AG04449 (cell line): ENCODE data around the gene SIL1.

Experiments
- CTCF ChIA-PET: fragments of 350-600 bp; formaldehyde crosslinking; extraction: SDS; loops from one replicate; lab custom pipeline; 2021; ENCODE audit warnings: antibody characterized with exemption; lab: Yijun Ruan, JAX
- POLR2A ChIA-PET: fragments of 400-600, 350-600 bp; formaldehyde crosslinking; extraction: SDS; loops from one replicate; lab custom pipeline; 2020; ENCODE audit warnings: antibody characterized with exemption, inconsistent platforms; lab: Yijun Ruan, JAX
- DNase-seq: peaks from one replicate; pipeline ENCODE4 v3.0.0-alpha.2; 2010; ENCODE audit warnings: low read depth, low spot score
- H3K4me3 ChIP-seq: 2 replicates; pipeline ENCODE4 v1.5.1; 2011; ENCODE audit warnings: low read depth, mild to moderate bottlenecking, control low read depth, low read length
- TF ChIP-seq, protein P1 (sequence below): IDR thresholded peaks from one replicate; pipeline ENCODE4 v1.5.1; 2011; ENCODE audit warnings: mild to moderate bottlenecking, moderate library complexity, low read length, control low read depth, inconsistent platforms; ENCODE audit not compliant: insufficient read depth; ENCODE audit errors: missing control alignments

The SIL1 gene

DNA sequence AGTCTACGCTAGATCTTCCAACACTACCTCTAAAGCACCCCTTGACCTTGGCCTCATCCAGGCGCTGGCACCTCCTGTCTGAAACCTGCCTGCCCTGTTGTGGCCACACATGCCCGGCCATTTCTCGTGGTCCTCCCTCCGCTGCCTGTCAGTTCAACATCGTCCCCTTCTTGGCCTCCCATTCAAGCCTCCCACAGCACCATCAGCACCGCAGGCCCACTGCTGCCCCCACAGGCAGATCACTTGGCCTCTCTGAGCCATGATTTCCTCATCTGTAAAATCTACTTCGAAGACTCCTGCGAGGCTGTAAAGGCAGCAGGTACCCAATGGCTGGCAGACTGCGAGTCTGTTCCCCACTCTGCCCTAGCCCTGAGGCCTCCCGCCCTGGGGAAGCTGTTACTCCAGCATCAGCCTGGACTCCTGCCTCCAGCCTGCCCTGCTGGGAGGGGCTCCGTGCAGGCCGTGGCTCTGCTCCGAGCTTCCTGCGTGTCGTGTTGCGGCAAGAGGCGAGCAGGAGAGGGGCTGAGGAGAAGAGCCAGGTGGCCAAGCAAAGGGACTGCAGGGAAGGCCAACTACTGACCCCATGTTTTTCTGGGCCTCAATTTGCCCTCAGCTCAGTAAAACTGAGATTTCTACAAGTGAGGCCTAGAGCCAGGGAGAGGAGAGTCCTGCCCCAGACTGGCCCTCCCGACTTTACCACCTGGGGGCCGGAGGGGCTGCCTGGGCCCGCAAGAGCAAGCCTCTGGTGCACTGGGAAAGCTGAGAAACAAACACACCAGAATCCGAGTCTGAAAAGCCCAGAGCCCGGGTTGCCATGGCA lies 252.5 kb downstream of the SIL1 start:
- no peak overlapping the region for H3K4me3 ChIP-seq
- no peak for DNase-seq
- TF ChIP-seq, protein P1, sequence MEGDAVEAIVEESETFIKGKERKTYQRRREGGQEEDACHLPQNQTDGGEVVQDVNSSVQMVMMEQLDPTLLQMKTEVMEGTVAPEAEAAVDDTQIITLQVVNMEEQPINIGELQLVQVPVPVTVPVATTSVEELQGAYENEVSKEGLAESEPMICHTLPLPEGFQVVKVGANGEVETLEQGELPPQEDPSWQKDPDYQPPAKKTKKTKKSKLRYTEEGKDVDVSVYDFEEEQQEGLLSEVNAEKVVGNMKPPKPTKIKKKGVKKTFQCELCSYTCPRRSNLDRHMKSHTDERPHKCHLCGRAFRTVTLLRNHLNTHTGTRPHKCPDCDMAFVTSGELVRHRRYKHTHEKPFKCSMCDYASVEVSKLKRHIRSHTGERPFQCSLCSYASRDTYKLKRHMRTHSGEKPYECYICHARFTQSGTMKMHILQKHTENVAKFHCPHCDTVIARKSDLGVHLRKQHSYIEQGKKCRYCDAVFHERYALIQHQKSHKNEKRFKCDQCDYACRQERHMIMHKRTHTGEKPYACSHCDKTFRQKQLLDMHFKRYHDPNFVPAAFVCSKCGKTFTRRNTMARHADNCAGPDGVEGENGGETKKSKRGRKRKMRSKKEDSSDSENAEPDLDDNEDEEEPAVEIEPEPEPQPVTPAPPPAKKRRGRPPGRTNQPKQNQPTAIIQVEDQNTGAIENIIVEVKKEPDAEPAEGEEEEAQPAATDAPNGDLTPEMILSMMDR, result no peak
- POLR2A ChIA-PET, result no interaction called here
- CTCF ChIA-PET, result no interaction called here

DNA sequence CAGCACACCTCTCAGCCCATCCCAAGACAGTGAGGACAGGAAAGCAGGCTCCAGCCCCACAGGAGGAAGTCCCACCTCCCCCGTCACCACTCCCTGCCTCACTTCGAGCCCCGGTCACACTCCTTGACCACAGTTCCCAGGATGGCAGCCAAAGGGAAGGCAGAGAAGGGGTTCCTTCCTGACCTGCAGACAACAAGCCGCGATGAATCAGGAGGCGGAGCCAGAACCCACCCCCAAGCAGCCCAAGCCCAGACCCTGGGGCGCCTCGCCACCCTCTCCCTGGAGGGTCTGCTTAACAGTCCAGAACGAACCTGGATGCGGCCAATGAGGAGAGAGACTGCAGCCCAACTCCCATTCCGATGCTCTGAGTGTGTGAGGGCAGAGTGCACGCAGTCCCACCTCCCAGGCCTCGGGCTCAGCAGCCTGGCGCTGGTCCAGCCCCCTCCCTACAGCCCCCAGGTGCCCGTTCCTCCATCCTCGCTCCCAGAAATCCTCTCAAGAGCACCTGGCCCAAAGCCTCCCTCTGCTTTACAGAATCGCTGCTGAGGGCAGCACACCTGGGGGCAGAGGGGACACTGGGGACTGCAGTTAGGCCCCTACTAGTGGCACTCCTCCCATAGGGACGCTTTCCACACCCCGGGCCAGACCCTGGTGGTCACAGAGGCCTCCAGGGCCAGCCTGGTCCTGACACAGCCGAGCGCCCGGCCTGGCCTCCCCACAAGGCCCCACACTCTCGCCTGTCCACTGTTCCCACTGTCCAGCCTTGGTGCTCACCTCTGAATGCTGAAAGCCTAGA lies 253.4 kb downstream of the SIL1 start:
- CTCF ChIA-PET, result no interaction called here
- POLR2A ChIA-PET, result no interaction called here
- no peak for DNase-seq
- TF ChIP-seq, protein P1, result no peak
- H3K4me3 ChIP-seq, result no peak overlapping the region

DNA sequence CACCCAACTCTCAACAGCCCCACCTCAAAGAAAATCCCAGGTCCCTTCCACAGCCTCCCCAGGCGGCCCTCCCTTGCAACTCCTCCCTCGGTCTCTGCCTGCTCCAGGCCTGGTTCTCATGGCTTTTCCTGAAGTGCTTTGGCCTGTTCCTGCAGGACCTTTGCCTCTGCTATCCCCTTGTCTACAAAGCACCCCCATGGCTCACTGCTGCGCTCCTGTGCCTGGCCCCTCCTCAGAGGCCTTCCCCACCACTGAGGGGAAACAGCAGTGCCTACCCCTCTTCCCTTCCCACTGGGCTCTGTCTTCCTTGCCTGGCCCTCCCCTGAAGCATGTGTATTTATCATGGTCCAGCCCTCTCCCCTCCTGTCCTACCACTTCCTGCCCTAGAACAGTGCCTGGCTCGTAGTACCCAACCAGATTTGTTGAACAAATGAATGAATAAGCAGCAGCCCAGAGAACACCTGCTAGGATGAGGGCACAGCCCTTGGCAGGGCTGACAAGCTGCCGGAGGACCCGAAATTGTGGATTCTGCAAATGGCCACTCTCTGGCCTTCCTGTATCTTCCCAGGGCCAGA lies 254.5 kb downstream of the SIL1 start:
- ChIA-PET POLR2A (interaction anchor here (1.2 kb wide), 1 partner anchor 98 kb away, joined by 3 read pairs; no protein-coding TSS in a partner anchor), CTCF (interaction anchor here (1.9 kb wide), 1 partner anchor 319 kb away, joined by 5 read pairs; no protein-coding TSS in a partner anchor)
- TF ChIP-seq, protein P1, result no peak
- no peak overlapping the region for H3K4me3 ChIP-seq
- no peak for DNase-seq

DNA sequence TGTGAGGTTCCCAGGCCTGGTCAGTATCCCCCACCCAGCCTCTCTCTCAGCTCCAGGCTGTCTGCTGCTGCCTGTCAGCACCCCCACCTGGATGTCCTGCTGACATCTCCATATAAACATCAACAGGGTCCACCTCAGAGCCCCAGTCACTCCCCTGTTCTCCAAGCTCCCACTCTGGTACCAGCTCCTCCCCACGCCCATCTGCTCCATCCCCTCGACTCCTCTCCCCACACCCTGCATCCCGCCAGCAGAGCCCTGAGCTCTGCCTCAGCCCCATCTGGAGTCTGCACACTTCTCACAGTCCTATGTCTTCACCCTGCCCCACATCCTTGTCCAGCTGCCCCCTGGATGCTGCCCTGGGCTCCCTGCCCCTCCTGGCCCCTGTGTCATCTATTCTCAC lies 255.3 kb downstream of the SIL1 start:
- CTCF ChIA-PET, result interaction anchor here (0.6 to 1.9 kb wide), 3 partner anchors 117 to 319 kb away, joined by 3 to 5 read pairs (median 4); no protein-coding TSS in a partner anchor
- H3K4me3 ChIP-seq, result no peak overlapping the region
- no peak for DNase-seq
- POLR2A ChIA-PET, result interaction anchor here (1.2 kb wide), 1 partner anchor 98 kb away, joined by 3 read pairs; no protein-coding TSS in a partner anchor
- TF ChIP-seq, protein P1, result no peak

DNA sequence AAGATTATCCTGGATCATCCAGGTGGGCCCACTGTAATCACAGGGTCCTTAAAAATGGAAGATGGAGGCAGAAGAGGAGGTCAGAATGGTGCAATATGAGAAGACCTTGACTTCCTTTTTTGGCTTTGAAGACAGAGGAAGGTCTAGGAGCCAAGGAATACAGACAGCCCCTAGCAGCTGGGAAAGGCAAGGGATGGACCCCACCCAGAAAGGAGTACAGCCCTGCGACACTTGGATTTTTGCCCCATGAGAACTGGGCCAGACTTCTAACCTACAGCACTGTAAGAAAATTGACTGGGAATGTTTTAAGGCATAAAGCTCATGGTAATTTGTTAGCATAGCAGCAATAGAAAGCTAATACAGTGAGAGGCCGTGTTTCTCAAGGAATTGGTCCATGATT lies 256.1 kb downstream of the SIL1 start:
- ChIA-PET CTCF (interaction anchor here (0.6 to 1.9 kb wide), 3 partner anchors 116 to 320 kb away, joined by 3 to 5 read pairs (median 4); no protein-coding TSS in a partner anchor), POLR2A (no interaction called here)
- no peak overlapping the region for H3K4me3 ChIP-seq
- no peak for DNase-seq
- TF ChIP-seq, protein P1, result no peak
